HG02970 (cell line): ENCODE measurements around the gene DEFB128.
"Not testable (repeated sequence)": the region's sequence is repeated elsewhere in the genome, so short reads cannot be mapped to it uniquely, and the experiment has no call there.

Experiments used
- ATAC-seq: cut with Tn5 transposase; IDR thresholded peaks from one replicate; pipeline ENCODE4 v1.9.1; 2021; ENCODE audit warnings: mild to moderate bottlenecking, moderate library complexity, moderate number of reproducible peaks; ENCODE audit not compliant: unreplicated experiment, low FRiP score

DEFB128 gene

DNA sequence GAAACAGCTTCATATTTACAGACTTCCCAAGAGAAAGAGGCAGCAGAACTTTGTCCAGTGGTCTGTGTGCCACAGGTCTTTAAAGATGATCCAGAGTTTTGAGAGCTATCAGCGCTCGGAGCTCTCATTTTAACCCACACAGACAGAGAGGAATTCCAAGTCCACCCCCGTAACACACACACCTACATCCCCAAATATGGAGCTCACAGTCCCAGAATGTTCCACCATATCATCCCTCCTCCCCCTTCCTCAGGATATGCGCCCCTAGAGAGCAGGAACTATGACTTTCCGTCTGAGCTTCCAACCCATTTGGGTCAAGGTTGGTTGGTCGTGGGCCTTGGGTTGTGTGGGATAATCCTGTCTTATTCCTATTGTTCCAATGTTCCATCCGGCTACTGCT, at the start of gene DEFB128:
Gene DEFB128, minus strand, starts transcription at position 101 of the 400 bp plus-strand sequence. Its CDS starts 88 bp downstream, at position 13.
- ATAC-seq = no peak

DNA sequence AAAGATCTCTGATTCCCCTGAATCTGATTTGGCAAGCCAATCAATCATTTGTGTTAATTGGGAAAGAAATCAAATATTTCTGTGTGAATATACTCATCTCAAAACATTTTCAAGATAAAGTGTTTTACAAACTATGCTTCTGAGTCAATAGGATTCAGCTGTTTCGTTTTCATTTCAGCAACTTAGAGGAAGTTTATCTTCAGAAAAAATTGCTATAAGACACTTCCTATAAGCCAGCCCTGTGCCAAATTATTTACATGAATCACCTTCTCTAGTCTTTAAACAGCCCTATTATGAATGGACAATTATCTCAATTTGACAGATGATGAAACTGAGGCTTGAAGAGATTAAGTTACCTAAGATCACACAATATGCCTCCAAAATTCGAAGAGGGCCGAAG, 48.4 kb upstream of the DEFB128 start:
- ATAC-seq = no peak

DNA sequence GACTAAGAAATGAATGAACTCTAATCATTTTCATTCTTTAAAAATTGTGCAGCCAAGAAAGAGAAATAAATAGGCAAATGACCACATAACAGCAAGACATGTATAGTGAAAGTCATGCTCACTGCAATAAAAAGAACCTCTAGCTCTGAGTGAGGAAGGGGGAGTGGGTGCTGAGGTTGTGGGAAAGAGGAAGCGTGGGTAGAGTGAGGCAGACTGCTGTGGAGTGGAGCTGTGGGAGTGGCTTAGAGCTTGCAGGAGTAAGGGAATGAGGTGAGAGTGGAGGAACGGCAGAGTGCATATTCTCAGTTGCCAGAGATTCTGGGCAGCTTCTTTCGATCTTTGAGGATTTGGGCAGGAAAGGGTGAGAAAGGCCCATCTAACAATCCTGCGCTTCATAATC, 48.0 kb upstream of the DEFB128 start:
- ATAC-seq = no peak

DNA sequence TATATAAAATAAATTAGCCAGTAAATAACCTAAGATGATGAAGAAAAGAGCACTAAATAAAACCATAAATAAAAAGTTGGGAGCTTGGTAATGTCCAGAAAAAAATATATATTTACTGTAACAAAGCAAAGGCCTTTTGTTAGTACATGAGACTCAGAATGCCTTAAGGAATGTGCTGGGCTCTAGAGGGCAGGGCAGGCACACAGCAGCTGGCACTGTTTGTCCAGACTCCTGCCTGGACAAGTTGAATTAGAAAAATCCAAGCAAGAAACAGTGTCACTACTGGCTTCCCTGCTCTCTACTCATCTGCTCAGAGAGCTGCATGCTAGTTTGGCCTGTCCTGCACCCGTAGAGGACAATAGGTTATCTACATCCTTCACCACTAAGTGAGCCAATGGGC, 46.4 kb upstream of the DEFB128 start:
- ATAC-seq = no peak

DNA sequence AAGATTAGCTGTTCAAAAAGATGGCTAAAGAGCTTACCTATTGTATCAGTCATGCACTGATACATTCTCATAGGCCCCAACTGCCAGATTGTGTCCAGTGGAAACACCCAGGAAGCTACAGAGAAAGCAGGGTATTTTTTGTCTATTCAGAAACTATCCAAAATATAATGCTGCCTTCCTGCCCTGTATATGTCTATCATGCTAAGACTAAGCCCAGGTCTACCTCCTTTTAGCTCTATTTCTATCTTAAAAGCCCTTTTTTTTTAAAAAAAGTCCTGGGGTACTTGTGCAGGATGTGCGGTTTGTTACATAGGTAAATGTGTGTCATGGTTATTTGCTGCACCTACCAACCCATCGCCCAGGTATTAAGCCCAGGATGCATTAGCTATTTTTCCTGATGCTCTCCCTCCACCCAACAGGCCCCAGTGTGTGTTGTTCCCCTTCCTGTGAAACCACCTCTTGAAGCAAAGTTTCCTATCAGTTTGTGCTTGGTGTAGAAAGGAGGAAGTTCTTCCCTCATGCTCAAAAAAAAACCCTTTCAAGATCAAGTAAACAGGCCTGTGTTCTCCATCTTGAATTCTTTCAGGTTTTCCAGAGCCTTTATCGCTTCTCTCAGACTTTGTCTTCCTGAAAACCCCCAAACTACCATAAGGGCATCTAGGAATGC, 38.1 kb upstream of the DEFB128 start:
- no peak for ATAC-seq

DNA sequence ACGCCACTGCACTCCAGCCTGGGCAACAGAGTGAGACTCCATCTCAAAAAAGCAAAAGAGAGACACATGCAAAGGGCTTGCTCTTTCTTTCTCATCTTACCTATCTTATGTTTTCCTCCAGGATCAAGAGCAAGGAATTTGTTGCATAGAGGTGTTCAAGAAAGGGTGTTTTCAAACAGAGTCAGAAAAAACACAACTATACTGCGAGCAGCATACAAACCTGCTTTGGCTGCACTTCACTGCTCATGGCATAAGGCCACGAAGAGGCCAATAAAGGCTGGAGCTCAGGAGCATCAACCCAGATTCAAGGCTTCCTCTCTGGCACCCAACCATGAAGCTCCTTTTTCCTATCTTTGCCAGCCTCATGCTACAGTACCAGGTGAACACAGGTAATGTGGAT, 37.4 kb upstream of the DEFB128 start, which contains the start of gene DEFB129:
Gene DEFB129, plus strand, starts transcription at position 301 of the 400 bp plus-strand sequence. Its CDS starts 31 bp downstream, at position 332.
- no peak for ATAC-seq

DNA sequence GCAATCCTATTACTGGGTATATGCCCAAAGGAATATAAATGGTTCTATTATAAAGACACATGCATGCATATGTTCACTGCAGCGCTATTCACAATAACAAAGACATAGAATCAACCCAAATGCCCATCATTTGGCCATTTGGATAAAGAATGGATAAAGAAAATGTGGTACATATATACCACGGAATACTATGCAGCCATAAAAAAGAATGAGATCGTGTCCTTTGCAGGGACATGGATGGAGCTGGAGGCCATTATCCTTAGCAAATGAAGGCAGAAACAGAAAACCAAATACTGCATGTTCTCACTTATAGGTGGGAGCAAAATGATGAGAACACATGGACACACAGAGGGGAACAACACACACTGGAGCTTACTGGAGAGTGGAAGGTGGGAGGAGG, 36.4 kb upstream of the DEFB128 start:
- ATAC-seq = not testable (repeated sequence)

DNA sequence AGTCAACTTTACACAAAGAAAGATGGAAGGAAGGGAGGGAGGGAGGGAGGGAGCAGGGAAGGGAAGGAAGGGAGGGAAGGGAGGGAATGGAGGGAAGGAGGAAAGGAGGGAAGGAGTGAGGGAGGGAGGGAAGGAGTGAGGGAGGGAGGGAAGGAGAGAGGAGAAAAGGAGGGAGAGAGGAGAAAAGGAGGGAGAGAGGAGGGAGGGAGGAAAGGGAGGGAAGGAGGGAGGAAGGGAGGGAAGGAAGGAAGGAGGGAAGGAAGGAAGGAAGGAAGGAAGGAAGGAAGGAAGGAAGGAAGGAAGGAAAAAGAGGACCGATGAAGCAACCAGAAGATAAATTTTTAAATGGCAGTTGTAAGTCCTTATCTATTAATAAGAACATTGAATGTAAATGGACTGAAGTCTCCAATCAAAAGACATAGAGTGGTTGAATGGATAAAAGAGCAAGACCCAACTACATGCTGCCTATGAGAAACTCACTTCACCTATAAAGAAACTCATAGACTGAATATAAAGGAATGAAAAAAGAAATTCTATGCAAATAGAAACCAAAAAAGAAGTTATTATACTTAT, 31.8 kb upstream of the DEFB128 start:
- ATAC-seq = no peak

DNA sequence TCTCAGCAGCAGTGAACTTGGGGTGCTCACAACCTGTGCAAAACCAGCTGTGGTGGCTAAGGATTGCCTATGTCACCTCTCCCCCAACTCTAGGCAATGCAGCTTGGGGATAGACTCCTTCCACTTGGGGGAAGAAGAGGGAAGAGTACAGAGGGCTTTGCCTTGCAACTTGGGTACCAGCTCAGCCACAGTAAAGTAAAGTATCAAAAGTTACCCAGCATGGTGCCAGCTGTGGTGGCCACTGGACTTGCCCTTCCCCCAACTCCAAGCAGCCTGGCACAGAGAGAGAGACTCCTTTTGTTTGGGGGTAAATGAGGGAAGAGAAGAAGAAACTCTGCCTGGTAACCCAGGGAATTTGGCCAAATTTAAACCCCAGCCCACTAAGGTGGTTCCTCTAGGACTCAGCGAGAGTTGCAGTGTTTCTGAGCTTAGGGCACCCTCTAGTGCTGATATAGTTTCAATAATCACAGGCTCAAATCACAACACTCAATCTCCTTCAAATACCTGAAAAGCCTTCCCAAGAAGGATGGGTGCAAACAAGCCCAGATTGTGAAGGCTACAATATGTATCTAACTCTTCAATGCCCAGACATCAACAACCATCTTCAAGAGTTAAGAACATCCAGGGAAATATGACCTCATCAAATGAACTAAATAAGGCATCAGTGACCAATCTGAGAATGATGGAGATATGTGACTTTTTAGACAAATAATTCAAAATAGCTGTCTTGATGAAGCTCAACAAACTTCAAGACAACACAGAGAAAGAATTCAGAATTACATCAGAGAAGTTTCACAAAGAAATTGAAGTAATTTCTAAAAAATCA, 30.0 kb upstream of the DEFB128 start:
- ATAC-seq = no peak

DNA sequence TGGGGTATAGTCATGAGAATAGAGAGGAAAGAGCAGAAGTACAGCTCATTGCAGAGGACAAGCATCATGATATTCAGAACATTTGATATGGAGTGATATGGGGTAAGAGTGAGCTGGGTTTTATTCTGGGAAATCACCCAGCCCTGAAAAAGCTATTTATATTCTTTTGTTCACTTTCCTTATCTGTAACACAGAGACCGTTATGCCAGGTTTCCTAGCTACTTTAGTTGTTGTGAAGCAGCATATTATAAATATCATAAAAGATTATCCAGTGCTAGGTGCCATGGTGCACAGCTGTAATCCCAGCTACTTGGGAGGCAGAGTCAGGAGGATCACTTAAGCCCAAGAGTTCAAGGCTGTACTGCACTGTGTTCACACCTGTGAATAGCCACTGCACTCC, 27.8 kb upstream of the DEFB128 start:
- no peak for ATAC-seq

DNA sequence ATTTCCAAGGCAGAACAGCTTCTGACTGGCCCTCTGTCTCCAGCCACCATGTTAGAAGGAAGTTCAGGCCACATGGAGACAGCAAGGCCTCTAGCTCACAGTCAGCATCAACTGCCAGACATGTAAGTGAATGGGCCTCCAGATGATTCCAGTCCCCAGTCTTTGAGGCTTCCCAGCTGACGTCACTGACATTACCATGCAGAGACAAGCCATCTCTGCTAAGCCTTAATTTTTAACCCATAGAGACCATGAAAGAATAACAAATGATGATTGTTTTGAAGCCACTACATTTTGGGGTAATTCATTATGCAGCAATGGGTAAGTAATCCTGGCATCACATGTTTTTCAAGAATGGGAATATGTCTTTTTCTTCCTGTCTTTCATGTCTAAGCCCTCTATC, 26.3 kb upstream of the DEFB128 start:
- ATAC-seq = no peak

DNA sequence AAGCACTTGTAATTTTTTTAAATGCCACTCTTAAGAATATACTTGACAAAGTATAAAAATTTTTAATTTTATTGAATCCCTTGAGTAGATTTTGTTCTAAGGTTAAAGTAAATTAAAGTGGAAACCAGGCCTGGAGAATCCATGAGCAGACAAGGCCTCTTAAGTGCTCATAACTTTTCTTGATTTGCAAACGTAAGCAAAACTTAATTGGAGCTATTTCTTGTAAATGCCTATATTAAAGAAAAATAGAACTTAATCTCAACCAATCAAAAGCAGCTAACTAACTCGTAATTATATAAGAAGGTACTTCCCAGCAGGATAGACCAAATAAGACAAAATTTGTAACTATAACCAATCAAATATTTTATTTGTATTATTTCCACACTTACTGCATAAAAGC, 24.9 kb upstream of the DEFB128 start:
- no peak for ATAC-seq

DNA sequence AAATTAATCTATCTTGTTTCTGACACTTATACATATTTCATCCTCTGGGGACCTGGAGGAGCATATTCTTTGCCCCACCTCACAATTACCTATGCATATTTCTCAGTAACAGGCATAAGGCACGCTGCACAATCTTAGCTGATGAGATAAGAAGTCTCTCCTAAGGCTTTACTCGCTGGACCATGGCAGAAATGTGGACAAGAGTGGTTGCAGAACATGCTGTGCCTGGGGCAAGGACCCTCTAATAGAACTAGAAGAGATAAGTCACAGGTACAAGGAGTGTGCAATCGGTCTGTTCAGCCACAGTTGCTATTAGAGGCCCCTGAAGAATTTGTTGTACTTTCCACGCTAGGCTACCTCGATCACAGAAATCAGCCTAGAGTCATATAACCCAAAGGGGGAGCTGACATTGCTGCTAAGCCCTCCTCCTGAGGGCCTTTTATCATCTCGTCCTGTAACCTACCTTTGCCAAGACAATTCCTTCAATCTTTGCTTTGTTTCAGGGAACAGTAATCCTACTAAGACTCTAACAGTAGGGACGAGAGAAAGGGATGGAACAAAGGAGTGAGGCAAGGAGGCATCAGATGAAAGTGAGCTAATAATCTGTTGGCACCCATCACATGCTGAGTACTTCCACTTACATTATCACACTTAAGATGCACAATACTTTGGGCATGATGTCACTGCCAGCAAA, 21.4 kb upstream of the DEFB128 start:
- no peak for ATAC-seq

DNA sequence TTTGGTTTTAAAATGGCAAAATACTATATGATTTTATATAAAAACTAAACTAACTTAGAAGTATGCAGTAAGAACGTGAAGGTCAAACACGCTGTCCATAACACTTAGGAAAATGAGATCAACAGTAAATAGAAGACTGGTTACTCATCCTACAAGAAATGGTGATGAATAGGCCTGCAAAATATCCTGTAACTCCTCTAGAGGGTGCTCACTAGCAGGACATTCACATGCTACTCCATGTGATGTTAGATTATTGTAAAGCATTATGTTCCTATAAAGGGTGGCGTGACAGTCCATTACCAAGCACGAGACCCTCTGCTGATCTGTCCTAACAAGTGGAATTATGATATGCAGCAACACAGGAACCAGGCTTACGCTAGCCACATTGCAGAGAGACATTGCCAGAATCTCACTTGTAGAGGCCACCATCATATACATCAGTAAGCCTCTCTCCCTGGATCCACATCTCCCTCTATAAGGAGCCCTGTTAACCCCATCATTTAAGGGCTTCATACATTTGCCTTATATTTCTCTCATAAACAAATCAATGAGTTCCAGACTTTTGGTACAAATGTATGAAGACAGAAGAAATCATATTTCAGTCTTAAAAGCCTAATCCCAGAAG, 19.5 kb upstream of the DEFB128 start:
- no peak for ATAC-seq

DNA sequence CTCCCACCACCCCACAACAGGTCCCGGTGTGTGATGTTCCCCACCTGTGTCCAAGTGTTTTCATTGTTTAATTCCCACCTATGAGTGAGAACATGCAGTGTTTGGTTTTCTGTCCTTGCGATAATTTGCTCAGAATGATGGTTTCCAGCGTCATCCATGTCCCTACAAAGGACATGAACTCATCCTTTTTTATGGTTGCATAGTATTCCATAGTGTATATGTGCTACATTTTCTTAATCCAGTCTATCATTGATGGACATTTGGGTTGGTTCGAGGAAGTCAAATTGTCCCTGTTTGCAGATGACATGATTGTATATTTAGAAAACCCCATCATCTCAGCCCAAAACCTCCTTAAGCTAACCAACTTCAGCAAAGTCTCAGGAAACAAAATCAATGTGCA, 14.1 kb upstream of the DEFB128 start:
- ATAC-seq = not testable (repeated sequence)

DNA sequence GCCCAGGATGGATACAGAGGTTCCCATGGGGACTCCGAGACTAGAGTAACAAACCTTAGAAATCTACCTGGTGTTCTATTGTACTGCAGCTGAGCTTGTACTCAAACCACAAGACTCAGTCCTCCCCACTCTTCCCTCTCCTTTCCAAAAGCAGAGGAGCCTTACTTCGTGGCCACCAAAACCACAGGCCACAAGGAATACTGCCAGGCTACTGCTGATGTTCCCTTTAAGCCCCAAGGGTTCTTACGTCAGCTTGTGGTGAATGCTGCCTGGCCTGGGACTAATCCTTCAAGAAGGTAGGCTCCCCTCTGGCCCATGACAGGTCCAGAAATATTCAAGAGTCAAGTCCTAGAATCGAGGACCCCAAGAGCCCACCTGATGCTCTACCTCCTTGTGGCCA, 10.5 kb upstream of the DEFB128 start:
- no peak for ATAC-seq

DNA sequence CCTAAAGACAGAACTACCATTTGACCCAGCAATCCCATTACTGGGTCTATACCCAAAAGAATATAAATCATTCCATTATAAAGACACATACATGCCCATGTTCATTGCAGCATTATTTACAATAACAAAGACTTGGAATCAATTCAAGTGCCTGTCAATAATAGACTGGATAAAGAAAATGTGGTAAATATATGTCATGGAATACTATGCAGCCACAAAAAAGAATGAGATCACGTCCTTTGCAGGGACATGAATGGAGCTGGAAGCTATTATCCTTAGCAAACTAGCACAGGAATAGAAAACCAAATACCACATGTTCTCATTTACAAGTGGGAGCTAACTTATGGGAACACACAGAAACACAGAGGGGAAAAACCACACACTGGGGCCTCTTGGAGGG, 8.7 kb upstream of the DEFB128 start:
- ATAC-seq = no peak

DNA sequence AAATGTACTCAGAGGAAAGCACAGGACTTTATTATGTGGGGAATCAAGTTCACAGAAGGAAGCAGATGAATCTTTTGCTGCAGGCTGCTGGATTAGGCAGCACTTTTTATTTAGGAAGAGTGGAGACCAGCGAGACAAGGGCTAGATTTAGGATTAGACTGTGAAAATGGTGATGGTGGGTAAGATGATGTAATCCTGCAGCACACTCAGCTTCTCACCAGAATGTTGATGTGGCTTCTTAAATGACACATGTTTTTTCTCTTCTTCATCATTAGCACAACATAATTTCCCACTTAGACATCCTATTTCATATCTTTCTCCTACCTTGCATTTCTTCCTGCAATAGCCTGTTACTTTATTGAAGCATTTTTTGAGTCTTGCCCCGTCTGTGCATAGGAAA, 1.8 kb downstream of the DEFB128 start:
- ATAC-seq = no peak

DNA sequence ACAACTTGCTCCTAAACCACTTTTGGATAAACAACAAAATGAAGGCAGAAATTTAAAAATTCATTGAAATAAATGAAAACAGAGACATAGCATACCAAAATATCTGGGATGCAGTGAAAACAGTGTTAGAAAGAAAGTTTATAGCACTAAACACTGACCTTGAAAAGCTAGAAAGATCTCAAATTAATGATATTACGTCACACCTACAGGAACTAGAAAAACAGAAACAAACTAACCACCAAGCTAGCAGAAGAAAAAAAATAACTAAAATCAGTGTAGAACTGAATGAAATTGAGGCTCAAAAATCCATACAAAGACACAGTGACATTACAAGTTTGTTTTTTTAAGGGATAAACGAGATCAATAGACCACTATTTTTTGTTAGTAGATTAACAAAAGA, 5.2 kb downstream of the DEFB128 start:
- no peak for ATAC-seq

DNA sequence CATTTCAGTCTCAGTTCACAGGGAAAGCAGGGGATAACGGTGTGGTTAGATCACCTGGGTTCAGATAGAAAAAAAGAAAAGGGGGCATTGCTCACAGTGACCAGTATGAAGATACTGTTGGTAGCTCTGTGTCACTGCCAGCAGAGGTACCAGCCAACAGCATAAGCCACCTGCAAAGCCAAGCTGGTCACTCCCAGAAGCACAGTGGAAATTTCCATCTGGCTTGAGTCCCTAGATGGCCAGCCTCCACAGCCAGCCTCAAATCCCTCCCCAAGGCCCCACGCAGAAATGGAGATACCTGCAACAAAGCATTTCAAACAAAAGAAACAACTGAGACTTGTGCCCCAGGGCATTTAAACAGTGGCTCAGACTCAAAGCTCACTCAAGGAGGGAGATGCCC, 20.6 kb downstream of the DEFB128 start:
- ATAC-seq = no peak

DNA sequence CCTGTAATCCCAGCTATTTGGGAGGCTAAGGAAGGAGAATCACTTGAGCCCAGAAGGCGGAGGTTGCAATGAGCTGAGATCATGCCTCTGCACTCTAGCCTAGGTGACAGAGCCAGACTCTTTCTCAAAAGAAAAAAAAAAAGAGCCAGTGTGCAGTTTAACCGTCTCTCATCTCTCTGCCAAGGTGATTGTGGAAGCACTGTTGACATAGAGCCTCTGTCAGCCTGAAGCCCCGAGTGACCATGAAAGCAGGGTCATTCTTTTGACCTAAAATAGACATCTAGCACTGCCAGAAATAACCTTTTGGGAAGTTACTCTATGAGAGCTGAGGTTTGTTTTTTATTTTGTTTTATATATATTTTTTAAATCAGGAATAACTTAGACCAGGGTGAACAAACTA, 24.9 kb downstream of the DEFB128 start:
- no peak for ATAC-seq
